Karpas-422 (cell line): ENCODE results near the gene ZMYM4. TPM values are rescaled to one million over a fixed set of nuclear protein-coding genes. Genes with fewer than 3 reads are reported as not detected.
"Not testable (repeated sequence)": the region's sequence is repeated elsewhere in the genome, so short reads cannot be mapped to it uniquely, and the experiment has no call there.

Experiments
- DNase-seq: peaks from one replicate; pipeline ENCODE4 v3.0.0-alpha.2; 2015
- H2AFZ ChIP-seq: fragments of 200-600 bp; sonication (generic); 2 replicates; pipeline ENCODE4 v1.6.1; 2014; ENCODE audit warnings: antibody characterized with exemption, low read length, mixed read lengths
- H3K27ac ChIP-seq: fragments of 200-600 bp; sonication (generic); 2 replicates; pipeline ENCODE4 v1.5.1; 2014; ENCODE audit warnings: mild to moderate bottlenecking, low read length, moderate library complexity
- H3K27me3 ChIP-seq: fragments of 200-600 bp; sonication (generic); 2 replicates; pipeline ENCODE4 v1.6.1; 2014; ENCODE audit warnings: low read length, mixed read lengths
- H3K36me3 ChIP-seq: fragments of 200-600 bp; sonication (generic); 2 replicates; pipeline ENCODE4 v1.6.1; 2014; ENCODE audit warnings: low read length, mixed read lengths; ENCODE audit not compliant: insufficient read depth
- H3K4me1 ChIP-seq: fragments of 200-600 bp; sonication (generic); 2 replicates; pipeline ENCODE4 v1.6.1; 2014; ENCODE audit warnings: mild to moderate bottlenecking, low read length, mixed read lengths
- H3K4me2 ChIP-seq: fragments of 200-600 bp; sonication (generic); 2 replicates; pipeline ENCODE4 v1.6.1; 2014; ENCODE audit warnings: low read length, low read depth, mild to moderate bottlenecking; ENCODE audit not compliant: poor library complexity, severe bottlenecking
- H3K4me3 ChIP-seq: fragments of 200-600 bp; sonication (generic); 2 replicates; pipeline ENCODE4 v1.5.1; 2014; ENCODE audit warnings: mild to moderate bottlenecking, antibody characterized with exemption, low read length, mixed read lengths
- H3K79me2 ChIP-seq: fragments of 200-600 bp; sonication (generic); 2 replicates; pipeline ENCODE4 v1.6.1; 2014; ENCODE audit warnings: mild to moderate bottlenecking, low read length, mixed read lengths
- H3K9ac ChIP-seq: fragments of 200-600 bp; sonication (generic); 2 replicates; pipeline ENCODE4 v1.6.0; 2014; ENCODE audit warnings: low read length
- H3K9me2 ChIP-seq: fragments of 200-600 bp; sonication (generic), shearing (Covaris generic); replicated peaks from 2 replicates; pipeline ENCODE4 v1.6.0; 2014; ENCODE audit warnings: mild to moderate bottlenecking, low read length, moderate library complexity; ENCODE audit not compliant: insufficient read depth
- H3K9me3 ChIP-seq: fragments of 300-700, 200-600 bp; sonication (generic); 2 replicates; pipeline ENCODE4 v1.6.1; 2014; ENCODE audit warnings: low read length, mixed read lengths
- H4K20me1 ChIP-seq: fragments of 200-600 bp; sonication (generic); 2 replicates; pipeline ENCODE4 v1.6.1; 2014; ENCODE audit warnings: mild to moderate bottlenecking, antibody characterized with exemption, low read length, low read depth; ENCODE audit not compliant: insufficient read depth
- total RNA-seq: library from RNA; depleted of rRNA; stranded (reverse); fragments of >200 nt; shearing (Covaris generic); gene quantifications from 2 replicates; pipeline ENCODE4 v1.2.3, GENCODE V29; 2014; ENCODE audit warnings: low replicate concordance

ZMYM4 gene
- total RNA-seq, 1 experiment from 2014 or later: 46.3 TPM

DNA sequence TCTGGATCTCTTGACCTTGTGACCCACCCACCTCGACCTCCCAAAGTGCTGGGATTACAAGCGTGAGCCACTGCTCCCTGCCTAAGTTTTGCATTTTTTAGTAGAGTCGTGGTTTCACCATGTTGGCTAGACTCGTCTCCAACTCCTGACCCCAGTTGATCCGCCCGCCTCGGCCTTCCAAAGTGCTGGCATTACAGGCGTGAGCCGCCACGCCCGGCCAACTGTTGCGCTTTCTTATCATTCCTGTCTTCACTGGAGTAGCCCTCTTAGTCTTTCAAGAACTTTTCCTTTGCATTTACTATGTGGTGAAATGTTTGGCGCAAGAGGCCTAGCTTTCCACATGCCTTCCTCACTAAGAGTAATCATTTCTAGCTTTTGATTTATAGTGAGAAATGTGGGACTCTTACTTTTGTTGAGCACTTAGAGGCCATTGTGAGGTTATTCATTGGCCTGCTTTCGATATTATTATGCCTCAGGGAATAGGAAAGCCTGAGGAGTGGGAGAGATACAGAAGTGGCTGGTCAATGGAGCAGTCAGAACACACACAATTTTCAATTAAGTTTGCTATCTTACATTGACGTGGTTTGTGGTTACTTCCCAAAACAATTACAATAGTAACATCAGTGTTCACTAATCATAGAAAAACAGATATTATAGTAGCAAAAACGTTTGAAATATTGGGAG, 111.0 kb downstream of the ZMYM4 start:
- no peak for DNase-seq
- no peaks in the 10 kb centered on the region for H3K9me2 ChIP-seq
- H3K27me3 ChIP-seq: no peaks in the 10 kb centered on the region
- H3K27ac ChIP-seq: no peak overlapping the region
- H2AFZ ChIP-seq: no peak overlapping the region
- peaks cover 13% of the 10 kb centered on the region; the same call in 1 of the 2 replicates for H3K79me2 ChIP-seq
- no peaks in the 10 kb centered on the region for H3K9me3 ChIP-seq
- peaks cover 3% of the 10 kb centered on the region; the same call in 1 of the 2 replicates for H3K4me1 ChIP-seq
- no peaks in the 10 kb centered on the region for H4K20me1 ChIP-seq
- H3K9ac ChIP-seq: no peak overlapping the region
- no peak overlapping the region for H3K4me3 ChIP-seq
- H3K36me3 ChIP-seq: peaks cover 12% of the 10 kb centered on the region; the same call in 1 of the 2 replicates
- no peak overlapping the region for H3K4me2 ChIP-seq

- H3K9me3 ChIP-seq, H3K27ac ChIP-seq, H3K9ac ChIP-seq, H2AFZ ChIP-seq, H3K27me3 ChIP-seq, H3K4me2 ChIP-seq, DNase-seq, H4K20me1 ChIP-seq, H3K9me2 ChIP-seq, H3K4me3 ChIP-seq, H3K4me1 ChIP-seq: not testable (repeated sequence)
- Histone ChIP-seq H3K79me2 (peaks cover 13% of the 10 kb centered on the region; the same call in 1 of the 2 replicates), H3K36me3 (peaks cover 12% of the 10 kb centered on the region; the same call in 1 of the 2 replicates)
Measured at GRCh38 chr1:35380111-35380510, 111.6 kb downstream of the ZMYM4 start.

GRCh38 chr1:35382107-35382506, 113.6 kb downstream of the ZMYM4 start:
- H3K9me3 ChIP-seq: no peaks in the 10 kb centered on the region
- H4K20me1 ChIP-seq: no peaks in the 10 kb centered on the region
- no peak overlapping the region for H3K27ac ChIP-seq
- no peak overlapping the region for H2AFZ ChIP-seq
- no peak overlapping the region for H3K4me2 ChIP-seq
- H3K9ac ChIP-seq: no peak overlapping the region
- peaks cover 25% of the 10 kb centered on the region; the same call in 1 of the 2 replicates for H3K36me3 ChIP-seq
- H3K4me3 ChIP-seq: no peak overlapping the region
- DNase-seq: no peak
- no peaks in the 10 kb centered on the region for H3K9me2 ChIP-seq
- peaks cover 13% of the 10 kb centered on the region; the same call in 1 of the 2 replicates for H3K79me2 ChIP-seq
- no peaks in the 10 kb centered on the region for H3K27me3 ChIP-seq
- peaks cover 3% of the 10 kb centered on the region; the same call in 1 of the 2 replicates for H3K4me1 ChIP-seq

DNA sequence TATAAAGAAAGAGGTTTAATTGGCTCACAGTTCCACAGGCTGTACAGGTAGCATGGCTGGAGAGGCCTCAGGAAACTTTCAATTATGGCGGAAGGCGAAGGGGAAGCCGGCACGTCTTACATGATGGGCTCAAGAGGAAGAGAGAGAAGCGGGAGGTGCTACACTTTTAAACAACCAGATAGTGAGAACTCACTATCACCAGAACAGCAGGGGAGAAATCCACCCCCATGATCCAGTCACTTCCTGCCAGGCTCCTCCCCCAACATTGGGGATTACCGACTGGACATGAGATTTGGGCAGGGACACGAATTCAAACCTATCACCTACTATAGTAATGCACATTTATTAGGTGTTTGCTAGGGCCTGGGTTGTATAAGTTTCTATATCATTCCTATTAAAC, 117.8 kb downstream of the ZMYM4 start:
- H3K79me2 ChIP-seq: peaks cover 10% of the 10 kb centered on the region; the same call in 1 of the 2 replicates
- no peak overlapping the region for H3K27ac ChIP-seq
- no peaks in the 10 kb centered on the region for H3K9me3 ChIP-seq
- H3K4me3 ChIP-seq: no peak overlapping the region
- no peaks in the 10 kb centered on the region for H4K20me1 ChIP-seq
- no peak overlapping the region for H3K4me2 ChIP-seq
- H3K9me2 ChIP-seq: no peaks in the 10 kb centered on the region
- H3K4me1 ChIP-seq: peaks cover 3% of the 10 kb centered on the region; the same call in 1 of the 2 replicates
- H3K9ac ChIP-seq: no peak overlapping the region
- no peak for DNase-seq
- no peaks in the 10 kb centered on the region for H3K27me3 ChIP-seq
- no peak overlapping the region for H2AFZ ChIP-seq
- H3K36me3 ChIP-seq: peaks cover 32% of the 10 kb centered on the region

- H3K27me3 ChIP-seq: no peaks in the 10 kb centered on the region
- peaks cover 3% of the 10 kb centered on the region; the same call in 1 of the 2 replicates for H3K4me1 ChIP-seq
- H4K20me1 ChIP-seq: no peaks in the 10 kb centered on the region
- no peak overlapping the region for H3K4me3 ChIP-seq
- H3K9me3 ChIP-seq: no peaks in the 10 kb centered on the region
- H3K9me2 ChIP-seq: no peaks in the 10 kb centered on the region
- H3K4me2 ChIP-seq: no peak overlapping the region
- no peak overlapping the region for H2AFZ ChIP-seq
- H3K27ac ChIP-seq: no peak overlapping the region
- H3K9ac ChIP-seq: no peak overlapping the region
- peaks cover 29% of the 10 kb centered on the region for H3K36me3 ChIP-seq
- 0 out of 2 replicates have a peak, but pooled peaks cover 7% of the 10 kb centered on the region for H3K79me2 ChIP-seq
- no peak for DNase-seq
Measured at GRCh38 chr1:35386959-35387358, 118.5 kb downstream of the ZMYM4 start.

- H3K36me3 ChIP-seq: peaks cover 56% of the 10 kb centered on the region
- no peaks in the 10 kb centered on the region for H3K79me2 ChIP-seq
- H3K27ac ChIP-seq: no peak overlapping the region
- H3K4me1 ChIP-seq: no peaks in the 10 kb centered on the region
- H2AFZ ChIP-seq: no peak overlapping the region
- DNase-seq: no peak
- H3K9ac ChIP-seq: no peak overlapping the region
- H3K9me3 ChIP-seq: no peaks in the 10 kb centered on the region
- H4K20me1 ChIP-seq: no peaks in the 10 kb centered on the region
- no peaks in the 10 kb centered on the region for H3K9me2 ChIP-seq
- no peak overlapping the region for H3K4me2 ChIP-seq
- H3K27me3 ChIP-seq: no peaks in the 10 kb centered on the region
- no peak overlapping the region for H3K4me3 ChIP-seq
Measured at GRCh38 chr1:35390600-35391494, 122.3 kb downstream of the ZMYM4 start.

- H4K20me1 ChIP-seq: no peaks in the 10 kb centered on the region
- no peaks in the 10 kb centered on the region for H3K9me3 ChIP-seq
- H3K79me2 ChIP-seq: no peaks in the 10 kb centered on the region
- H3K9ac ChIP-seq: no peak overlapping the region
- no peaks in the 10 kb centered on the region for H3K9me2 ChIP-seq
- no peak overlapping the region for H3K27ac ChIP-seq
- H3K36me3 ChIP-seq: peaks cover 67% of the 10 kb centered on the region
- H2AFZ ChIP-seq: no peak overlapping the region
- no peak overlapping the region for H3K4me3 ChIP-seq
- no peak for DNase-seq
- no peaks in the 10 kb centered on the region for H3K27me3 ChIP-seq
- no peak overlapping the region for H3K4me2 ChIP-seq
- H3K4me1 ChIP-seq: no peaks in the 10 kb centered on the region
Measured at GRCh38 chr1:35394386-35394785, 125.9 kb downstream of the ZMYM4 start.

- Histone ChIP-seq H3K4me2 (no peak overlapping the region), H3K9me3 (no peaks in the 10 kb centered on the region), H3K4me1 (no peaks in the 10 kb centered on the region), H4K20me1 (no peaks in the 10 kb centered on the region), H3K27me3 (no peaks in the 10 kb centered on the region), H3K9ac (no peak overlapping the region), H2AFZ (no peak overlapping the region), H3K27ac (no peak overlapping the region), H3K36me3 (peaks cover 80% of the 10 kb centered on the region), H3K9me2 (no peaks in the 10 kb centered on the region), H3K79me2 (peaks cover 2% of the 10 kb centered on the region; the same call in 1 of the 2 replicates), H3K4me3 (no peak overlapping the region)
- DNase-seq: no peak
Measured at GRCh38 chr1:35398739-35399138, 130.2 kb downstream of the ZMYM4 start.
